K562 treated with DMSO at 1 percent for 24 hours (cell line): ENCODE results near the gene MRLN. TPM values are rescaled to one million over a fixed set of nuclear protein-coding genes. Genes with fewer than 3 reads are reported as not detected.

Experiments
- total RNA-seq: library from RNA; unstranded; fragments of 300-600 nt; gene quantifications from 2 replicates; pipeline ENCODE4 v1.2.3, GENCODE V29; 2022; ENCODE audit warnings: low read depth; ENCODE audit not compliant: insufficient read depth

MRLN gene
- not detected in 2 replicates for total RNA-seq

GRCh38 chr10:59753267-59753666, at the start of gene MRLN:
TSS of gene MRLN (minus strand) at chr10:59753455.

GRCh38 chr10:59709395-59710125, 43.7 kb downstream of the MRLN start, which contains the start of gene SLC16A9:
TSS of gene SLC16A9 (minus strand) at chr10:59709850. CDS start at chr10:59684291, 25,559 bp downstream.

Other genes starting within 250 kb of the MRLN start
- 0.07 TPM in 1 of 2 replicates, not detected in the other for gene SLC16A9, start 43.6 kb downstream of the MRLN start, total RNA-seq
- gene CCDC6, start 153.1 kb upstream of the MRLN start, total RNA-seq = 11.5 and 12.2 TPM in 2 replicates